Uterus (tissue), 2 donors: ENCODE data around the gene CCSER1.

ENCODE experiments used
- CTCF ChIP-seq, 4 experiments: fragments of 200-600 bp in 2 of 4; fragments of 450-650 bp in 2 of 4; sonication (generic) in 2 of 4; IDR thresholded peaks; one replicate each; pipeline ENCODE4 v1.5.1; 2016 to 2019; ENCODE audit warnings: antibody characterized with exemption in 4 of 4, mild to moderate bottlenecking in 2 of 4, moderate library complexity in 1 of 4
- POLR2A ChIP-seq, 2 donors: fragments of 450-650 bp; IDR thresholded peaks; one replicate each; pipeline ENCODE4 v1.6.1; 2016; ENCODE audit warnings: antibody characterized with exemption in 2 of 2, mild to moderate bottlenecking in 1 of 2, moderate library complexity in 1 of 2

GRCh38 chr4:90614371-90614770, 487.2 kb downstream of the CCSER1 start:
- TF ChIP-seq CTCF (IDR thresholded peaks at IDR 0.05) (no peak), POLR2A (IDR thresholded peaks at IDR 0.05) (no peak)
